BJ (cell line): ENCODE measurements around the gene EPPIN. TPM values are rescaled to one million over a fixed set of nuclear protein-coding genes. Genes with fewer than 3 reads are reported as not detected.
"Not testable (repeated sequence)": the region's sequence is repeated elsewhere in the genome, so short reads cannot be mapped to it uniquely, and the experiment has no call there.

Experiments
- CTCF ChIA-PET: fragments of 350-600 bp; formaldehyde crosslinking; extraction: SDS; loops from one replicate; lab custom pipeline; 2021; ENCODE audit warnings: antibody characterized with exemption, inconsistent platforms; lab: Yijun Ruan, JAX
- POLR2A ChIA-PET: fragments of 300-600 bp; sonication (Branson Sonifier 250); formaldehyde crosslinking; extraction: SDS; loops from one replicate; lab custom pipeline; 2021; ENCODE audit warnings: antibody characterized with exemption; lab: Charles Lee
- DNase-seq: peaks from one replicate; pipeline ENCODE4 v3.0.0-alpha.2; 2011; ENCODE audit warnings: low read depth
- H3K27me3 ChIP-seq: 2 replicates; pipeline ENCODE4 v1.6.0; 2011; ENCODE audit warnings: low read length; ENCODE audit not compliant: control insufficient read depth, insufficient read depth
- H3K36me3 ChIP-seq: 2 replicates; pipeline ENCODE4 v1.5.1; 2011; ENCODE audit warnings: low read length; ENCODE audit not compliant: control insufficient read depth, insufficient read depth
- H3K4me3 ChIP-seq: 2 replicates; pipeline ENCODE4 v1.5.1; 2011; ENCODE audit warnings: low read depth, mild to moderate bottlenecking, control low read depth, low read length
- CTCF ChIP-seq: IDR thresholded peaks from 2 replicates; pipeline ENCODE4 v1.5.1; 2011; ENCODE audit warnings: low read depth, mild to moderate bottlenecking, control low read depth, inconsistent platforms, low read length, moderate library complexity; ENCODE audit not compliant: insufficient read depth
- polyA plus RNA-seq: library from polyadenylated mRNA; depleted of rRNA; stranded (reverse); fragments of >200 nt; gene quantifications from 2 replicates; pipeline ENCODE4 v1.2.3, GENCODE V29; 2011

EPPIN gene
- polyA plus RNA-seq, 1 experiment: not detected

- ChIA-PET POLR2A (no interaction called here), CTCF (interaction anchor here (1.1 to 1.4 kb wide), 2 partner anchors 14 to 192 kb away, joined by 3 to 4 read pairs; no protein-coding TSS in a partner anchor)
- no peak overlapping the region for H3K4me3 ChIP-seq
- TF ChIP-seq CTCF: no peak
- no peaks in the 10 kb centered on the region for H3K36me3 ChIP-seq
- peaks cover 2% of the 10 kb centered on the region for H3K27me3 ChIP-seq
- no peak for DNase-seq
These were observed 31.0 kb upstream of the EPPIN start for GRCh38 chr20:45578231-45578630.

GRCh38 chr20:45576995-45577394 lies 29.8 kb upstream of the EPPIN start:
- H3K36me3 ChIP-seq: no peaks in the 10 kb centered on the region
- CTCF ChIA-PET: interaction anchor here (0.7 to 1.4 kb wide), 2 partner anchors 15 to 17 kb away, joined by 4 read pairs; no protein-coding TSS in a partner anchor
- DNase-seq: no peak
- no peaks in the 10 kb centered on the region for H3K27me3 ChIP-seq
- TF ChIP-seq CTCF: no peak
- no peak overlapping the region for H3K4me3 ChIP-seq
- POLR2A ChIA-PET: interaction anchor here (0.6 kb wide), 1 partner anchor 87 kb away, joined by 3 read pairs; no protein-coding TSS in a partner anchor

- no peak for DNase-seq
- Histone ChIP-seq H3K4me3 (no peak overlapping the region), H3K27me3 (no peaks in the 10 kb centered on the region), H3K36me3 (no peaks in the 10 kb centered on the region)
- ChIA-PET CTCF (no interaction called here), POLR2A (no interaction called here)
- TF ChIP-seq CTCF: no peak
These were observed 28.7 kb upstream of the EPPIN start for GRCh38 chr20:45575931-45576330.

GRCh38 chr20:45569650-45570049 lies 22.4 kb upstream of the EPPIN start:
- CTCF ChIA-PET, POLR2A ChIA-PET, H3K27me3 ChIP-seq, H3K4me3 ChIP-seq, H3K36me3 ChIP-seq, DNase-seq: not testable (repeated sequence)

GRCh38 chr20:45564760-45565276 lies 17.6 kb upstream of the EPPIN start:
- no peak for TF ChIP-seq CTCF
- DNase-seq: no peak
- Histone ChIP-seq H3K36me3 (no peaks in the 10 kb centered on the region), H3K27me3 (no peaks in the 10 kb centered on the region; the same call in 1 of the 2 replicates), H3K4me3 (no peak overlapping the region)
- ChIA-PET POLR2A (no interaction called here), CTCF (no interaction called here)

GRCh38 chr20:45555198-45555597 lies 8.0 kb upstream of the EPPIN start:
- ChIA-PET POLR2A (no interaction called here), CTCF (interaction anchor here (1.7 kb wide), 1 partner anchor 216 kb away, joined by 8 read pairs; no protein-coding TSS in a partner anchor)
- TF ChIP-seq CTCF: no peak
- Histone ChIP-seq H3K27me3 (no peaks in the 10 kb centered on the region), H3K4me3 (no peak overlapping the region), H3K36me3 (no peaks in the 10 kb centered on the region)
- DNase-seq: no peak
